PC-9 (cell line): Measurements from ENCODE around the gene FAAH.

ENCODE experiments used
- CTCF ChIP-seq: fragments of 200-600 bp; sonication (generic); conservative IDR thresholded peaks from 2 replicates; pipeline ENCODE4 v1.6.1; 2017; ENCODE audit warnings: mixed run types, antibody characterized with exemption, mild to moderate bottlenecking, moderate library complexity
- EZH2 ChIP-seq: fragments of 200-600 bp; sonication (generic); IDR thresholded peaks from 2 replicates; pipeline ENCODE4 v1.8.0; 2017; ENCODE audit warnings: antibody characterized with exemption, low read depth

DNA sequence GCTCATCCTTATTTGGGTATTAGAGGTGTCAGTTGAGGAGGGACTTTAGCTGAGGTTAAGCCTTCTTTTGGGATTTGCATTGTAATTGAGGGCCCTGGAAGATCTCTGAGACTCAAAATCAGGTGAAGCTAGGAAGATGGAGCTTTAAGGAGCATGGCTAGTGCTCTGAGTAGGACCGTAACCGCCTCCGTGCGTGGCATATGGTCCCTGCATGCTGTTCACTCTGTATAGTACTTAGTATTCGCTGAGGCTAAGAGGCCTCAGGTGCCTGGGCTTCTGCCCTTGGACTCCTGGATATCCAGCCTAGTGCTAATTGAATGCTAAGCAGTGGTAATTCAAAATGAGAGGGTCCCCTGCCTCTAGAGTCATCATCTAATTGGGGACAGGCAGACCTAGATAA lies 31.0 kb upstream of the FAAH start:
- no peak for TF ChIP-seq CTCF
- TF ChIP-seq EZH2, result no peak
